Uterus (tissue), 2 donors: Measurements from ENCODE around the gene CWC22.

Experiments used
- POLR2A ChIP-seq, 2 donors: fragments of 450-650 bp; IDR thresholded peaks; one replicate each; pipeline ENCODE4 v1.6.1; 2016; ENCODE audit warnings: antibody characterized with exemption in 2 of 2, mild to moderate bottlenecking in 1 of 2, moderate library complexity in 1 of 2
- TF ChIP-seq, protein P1 (sequence below), 4 experiments: fragments of 200-600 bp in 2 of 4; fragments of 450-650 bp in 2 of 4; sonication (generic) in 2 of 4; IDR thresholded peaks; one replicate each; pipeline ENCODE4 v1.5.1; 2016 to 2019; ENCODE audit warnings: antibody characterized with exemption in 4 of 4, mild to moderate bottlenecking in 2 of 4, moderate library complexity in 1 of 4

DNA sequence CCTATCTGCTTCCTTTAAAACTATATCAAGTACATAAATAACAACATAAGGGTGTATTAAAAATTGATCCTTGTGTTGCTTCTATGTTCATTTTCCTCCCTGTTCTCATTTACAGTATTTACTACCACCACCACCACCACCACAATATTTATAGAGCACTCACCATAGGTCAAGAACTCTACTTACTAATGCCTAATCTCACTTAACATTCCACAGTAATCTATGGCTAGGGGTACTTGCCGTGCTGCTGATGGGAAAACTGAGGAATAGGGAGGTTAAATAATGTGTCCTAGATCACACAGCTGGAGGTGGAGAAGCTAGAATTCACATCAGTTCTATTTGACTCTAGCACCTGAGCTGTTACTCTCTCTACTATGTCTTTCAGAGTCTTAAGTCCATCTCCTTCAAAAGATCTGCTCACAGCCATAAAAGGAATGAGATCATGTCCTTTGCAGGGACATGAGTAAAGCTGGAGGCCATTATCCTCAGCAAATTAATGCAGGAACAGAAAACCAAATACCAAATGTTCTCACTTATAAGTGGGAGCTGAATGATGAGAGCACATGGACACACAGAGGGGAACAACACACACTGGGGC, 91.6 kb downstream of the CWC22 start:
- TF ChIP-seq POLR2A (IDR thresholded peaks at IDR 0.05): no peak
- TF ChIP-seq, protein P1, sequence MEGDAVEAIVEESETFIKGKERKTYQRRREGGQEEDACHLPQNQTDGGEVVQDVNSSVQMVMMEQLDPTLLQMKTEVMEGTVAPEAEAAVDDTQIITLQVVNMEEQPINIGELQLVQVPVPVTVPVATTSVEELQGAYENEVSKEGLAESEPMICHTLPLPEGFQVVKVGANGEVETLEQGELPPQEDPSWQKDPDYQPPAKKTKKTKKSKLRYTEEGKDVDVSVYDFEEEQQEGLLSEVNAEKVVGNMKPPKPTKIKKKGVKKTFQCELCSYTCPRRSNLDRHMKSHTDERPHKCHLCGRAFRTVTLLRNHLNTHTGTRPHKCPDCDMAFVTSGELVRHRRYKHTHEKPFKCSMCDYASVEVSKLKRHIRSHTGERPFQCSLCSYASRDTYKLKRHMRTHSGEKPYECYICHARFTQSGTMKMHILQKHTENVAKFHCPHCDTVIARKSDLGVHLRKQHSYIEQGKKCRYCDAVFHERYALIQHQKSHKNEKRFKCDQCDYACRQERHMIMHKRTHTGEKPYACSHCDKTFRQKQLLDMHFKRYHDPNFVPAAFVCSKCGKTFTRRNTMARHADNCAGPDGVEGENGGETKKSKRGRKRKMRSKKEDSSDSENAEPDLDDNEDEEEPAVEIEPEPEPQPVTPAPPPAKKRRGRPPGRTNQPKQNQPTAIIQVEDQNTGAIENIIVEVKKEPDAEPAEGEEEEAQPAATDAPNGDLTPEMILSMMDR (IDR thresholded peaks at IDR 0.05): no peak
